SU-DHL-6 (cell line): Measurements from ENCODE around the gene CORO7.

Experiments used
- H2AFZ ChIP-seq: fragments of 200-600 bp; sonication (generic); 2 replicates; pipeline ENCODE4 v1.6.1; 2014; ENCODE audit warnings: low read depth, mild to moderate bottlenecking, moderate library complexity, mixed read lengths, antibody characterized with exemption, low read length; ENCODE audit not compliant: severe bottlenecking
- H3F3A ChIP-seq: fragments of 200-600 bp; shearing (Covaris generic); 2 replicates; pipeline ENCODE4 v1.6.0; 2016; ENCODE audit warnings: antibody characterized with exemption, mild to moderate bottlenecking; ENCODE audit not compliant: insufficient read depth
- H3K27ac ChIP-seq: fragments of 200-600 bp; sonication (generic); 2 replicates; pipeline ENCODE4 v1.5.1; 2016; ENCODE audit warnings: low read depth, mild to moderate bottlenecking, low read length, moderate library complexity, mixed read lengths
- H3K27me3 ChIP-seq: fragments of 200-600 bp; sonication (generic), shearing (Covaris generic); 2 replicates; pipeline ENCODE4 v1.6.0; 2014; ENCODE audit warnings: mild to moderate bottlenecking, low read length
- H3K36me3 ChIP-seq: fragments of 200-600 bp; sonication (generic); 2 replicates; pipeline ENCODE4 v1.6.1; 2014; ENCODE audit warnings: mild to moderate bottlenecking, low read length, mixed read lengths
- H3K4me2 ChIP-seq: fragments of 300-600, 200-600 bp; shearing (Covaris generic), sonication (generic); 2 replicates; pipeline ENCODE4 v1.6.0; 2014; ENCODE audit warnings: low read length, low read depth, mild to moderate bottlenecking; ENCODE audit not compliant: poor library complexity, severe bottlenecking
- H3K4me3 ChIP-seq: fragments of 200-600 bp; sonication (generic); 2 replicates; pipeline ENCODE4 v1.5.1; 2014; ENCODE audit warnings: antibody characterized with exemption, low read length, mild to moderate bottlenecking, mixed read lengths; ENCODE audit not compliant: insufficient read depth, poor library complexity, severe bottlenecking
- H3K79me2 ChIP-seq: fragments of 200-600 bp; sonication (generic); 2 replicates; pipeline ENCODE4 v1.6.1; 2014; ENCODE audit warnings: mild to moderate bottlenecking, low read length, moderate library complexity; ENCODE audit not compliant: insufficient read depth
- H3K9ac ChIP-seq: fragments of 200-600 bp; sonication (generic); 2 replicates; pipeline ENCODE4 v1.7.0; 2014; ENCODE audit warnings: mild to moderate bottlenecking, low read length
- H3K9me2 ChIP-seq: fragments of 200-600 bp; sonication (generic); replicated peaks from 2 replicates; pipeline ENCODE4 v1.6.1; 2014; ENCODE audit warnings: low read length; ENCODE audit not compliant: insufficient read depth
- H3K9me3 ChIP-seq: fragments of 200-600 bp; sonication (generic); 2 replicates; pipeline ENCODE4 v1.6.1; 2014; ENCODE audit warnings: low read length, mixed read lengths; ENCODE audit not compliant: insufficient read depth
- H4K20me1 ChIP-seq: fragments of 200-600 bp; sonication (generic); 2 replicates; pipeline ENCODE4 v1.6.1; 2014; ENCODE audit warnings: low read depth, mild to moderate bottlenecking, antibody characterized with exemption, low read length, moderate library complexity, mixed read lengths
- EZH2phosphoT487 ChIP-seq: fragments of 200-600 bp; sonication (generic), shearing (Covaris generic); conservative IDR thresholded peaks from 2 replicates; pipeline ENCODE4 v1.6.1; 2018; ENCODE audit warnings: mild to moderate bottlenecking, antibody characterized with exemption, low read length, moderate library complexity, mixed read lengths
- TF ChIP-seq, protein P1 (sequence below): fragments of 200-600 bp; sonication (generic); IDR thresholded peaks from one replicate; pipeline ENCODE4 v1.5.1; 2017; ENCODE audit warnings: antibody characterized with exemption, mild to moderate bottlenecking, low read length, moderate library complexity; ENCODE audit not compliant: insufficient read depth, poor library complexity, severe bottlenecking

The CORO7 gene

DNA sequence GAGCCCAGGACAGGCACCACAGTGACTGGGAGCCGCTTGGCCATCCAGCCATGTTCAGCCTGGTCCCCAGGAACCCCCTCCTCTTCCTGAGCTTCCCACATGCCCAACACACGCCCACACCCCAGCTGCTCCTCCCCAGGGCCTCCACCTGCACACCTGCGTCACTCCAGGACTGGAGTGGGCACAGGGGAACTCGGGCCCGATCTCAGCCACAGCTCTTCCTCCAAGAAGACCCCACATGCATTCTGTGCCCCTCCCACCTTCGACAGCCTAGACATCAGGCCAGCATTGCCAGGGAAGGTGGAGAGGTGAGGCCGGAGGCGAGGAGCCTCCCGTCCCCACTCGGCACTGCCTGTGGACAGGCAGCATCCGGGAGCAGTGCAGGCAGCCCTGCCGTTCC is 50.8 kb downstream of the CORO7 start:
- Histone ChIP-seq H3K9me2 (no peaks in the 10 kb centered on the region), H3K27ac (peak overlapping the region; percentile 89; the same call in 1 of the 2 replicates), H4K20me1 (no peaks in the 10 kb centered on the region)

DNA sequence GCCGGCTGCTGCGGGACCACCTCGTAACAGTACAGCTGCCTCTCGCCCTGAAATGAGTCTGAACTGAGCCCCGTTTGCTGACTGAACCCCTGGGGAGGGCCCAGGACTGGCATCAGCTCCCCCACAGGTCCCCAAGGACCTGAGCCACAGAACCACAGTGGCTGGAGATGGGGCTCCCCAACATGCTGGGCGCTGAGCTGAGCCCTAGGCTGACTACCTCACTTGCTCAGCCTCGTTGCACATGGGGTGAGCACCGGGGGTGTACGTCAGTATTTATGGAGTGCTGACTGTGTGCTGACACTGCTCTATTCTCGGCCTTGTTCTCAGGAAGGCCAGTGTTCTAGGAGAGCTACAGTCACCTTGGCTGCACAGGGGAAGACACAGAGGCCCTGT is 51.4 kb downstream of the CORO7 start:
- Histone ChIP-seq H3F3A (peaks cover 13% of the 10 kb centered on the region; the same call in 1 of the 2 replicates), H3K27me3 (no peaks in the 10 kb centered on the region), H3K27ac (peak overlapping the region; percentile 89), H3K36me3 (no peaks in the 10 kb centered on the region), H3K4me2 (peak overlapping the region; percentile 32), H3K9me3 (no peaks in the 10 kb centered on the region), H3K9ac (no peak overlapping the region), H3K9me2 (no peaks in the 10 kb centered on the region), H4K20me1 (no peaks in the 10 kb centered on the region), H3K4me3 (no peak overlapping the region), H2AFZ (no peak overlapping the region), H3K79me2 (no peaks in the 10 kb centered on the region)
- TF ChIP-seq EZH2phosphoT487: no peak
- TF ChIP-seq, protein P1, sequence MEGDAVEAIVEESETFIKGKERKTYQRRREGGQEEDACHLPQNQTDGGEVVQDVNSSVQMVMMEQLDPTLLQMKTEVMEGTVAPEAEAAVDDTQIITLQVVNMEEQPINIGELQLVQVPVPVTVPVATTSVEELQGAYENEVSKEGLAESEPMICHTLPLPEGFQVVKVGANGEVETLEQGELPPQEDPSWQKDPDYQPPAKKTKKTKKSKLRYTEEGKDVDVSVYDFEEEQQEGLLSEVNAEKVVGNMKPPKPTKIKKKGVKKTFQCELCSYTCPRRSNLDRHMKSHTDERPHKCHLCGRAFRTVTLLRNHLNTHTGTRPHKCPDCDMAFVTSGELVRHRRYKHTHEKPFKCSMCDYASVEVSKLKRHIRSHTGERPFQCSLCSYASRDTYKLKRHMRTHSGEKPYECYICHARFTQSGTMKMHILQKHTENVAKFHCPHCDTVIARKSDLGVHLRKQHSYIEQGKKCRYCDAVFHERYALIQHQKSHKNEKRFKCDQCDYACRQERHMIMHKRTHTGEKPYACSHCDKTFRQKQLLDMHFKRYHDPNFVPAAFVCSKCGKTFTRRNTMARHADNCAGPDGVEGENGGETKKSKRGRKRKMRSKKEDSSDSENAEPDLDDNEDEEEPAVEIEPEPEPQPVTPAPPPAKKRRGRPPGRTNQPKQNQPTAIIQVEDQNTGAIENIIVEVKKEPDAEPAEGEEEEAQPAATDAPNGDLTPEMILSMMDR: no peak

More for the DNA sequence above, 50.8 kb downstream of the CORO7 start:
- H3K4me2 ChIP-seq: no peak overlapping the region
- no peaks in the 10 kb centered on the region for H3K36me3 ChIP-seq
- H3K79me2 ChIP-seq: no peaks in the 10 kb centered on the region
- H3K9ac ChIP-seq: no peak overlapping the region
- TF ChIP-seq, protein P1: no peak
- TF ChIP-seq EZH2phosphoT487: no peak
- H3F3A ChIP-seq: peaks cover 13% of the 10 kb centered on the region; the same call in 1 of the 2 replicates
- no peak overlapping the region for H3K4me3 ChIP-seq
- H3K9me3 ChIP-seq: no peaks in the 10 kb centered on the region
- H3K27me3 ChIP-seq: no peaks in the 10 kb centered on the region
- no peak overlapping the region for H2AFZ ChIP-seq

- Histone ChIP-seq H3K79me2 (no peaks in the 10 kb centered on the region), H4K20me1 (no peaks in the 10 kb centered on the region), H3K36me3 (no peaks in the 10 kb centered on the region), H3K9me2 (no peaks in the 10 kb centered on the region), H3K4me3 (no peak overlapping the region), H3K27me3 (no peaks in the 10 kb centered on the region), H2AFZ (no peak overlapping the region), H3K4me2 (peak overlapping the region; percentile 32), H3K9me3 (no peaks in the 10 kb centered on the region), H3F3A (peaks cover 13% of the 10 kb centered on the region; the same call in 1 of the 2 replicates), H3K27ac (peak overlapping the region; percentile 89), H3K9ac (no peak overlapping the region)
- TF ChIP-seq EZH2phosphoT487: no peak
- TF ChIP-seq, protein P1: no peak
These were observed 52.0 kb downstream of the CORO7 start for GRCh38 chr16:4364196-4365013.
